Measurements from ENCODE around the gene SLC36A1. TPM values are rescaled to one million over a fixed set of nuclear protein-coding genes. Genes with fewer than 3 reads are reported as not detected.

SLC36A1 gene
- total RNA-seq, 1 experiment from 2014 or later = 15.0 TPM

DNA sequence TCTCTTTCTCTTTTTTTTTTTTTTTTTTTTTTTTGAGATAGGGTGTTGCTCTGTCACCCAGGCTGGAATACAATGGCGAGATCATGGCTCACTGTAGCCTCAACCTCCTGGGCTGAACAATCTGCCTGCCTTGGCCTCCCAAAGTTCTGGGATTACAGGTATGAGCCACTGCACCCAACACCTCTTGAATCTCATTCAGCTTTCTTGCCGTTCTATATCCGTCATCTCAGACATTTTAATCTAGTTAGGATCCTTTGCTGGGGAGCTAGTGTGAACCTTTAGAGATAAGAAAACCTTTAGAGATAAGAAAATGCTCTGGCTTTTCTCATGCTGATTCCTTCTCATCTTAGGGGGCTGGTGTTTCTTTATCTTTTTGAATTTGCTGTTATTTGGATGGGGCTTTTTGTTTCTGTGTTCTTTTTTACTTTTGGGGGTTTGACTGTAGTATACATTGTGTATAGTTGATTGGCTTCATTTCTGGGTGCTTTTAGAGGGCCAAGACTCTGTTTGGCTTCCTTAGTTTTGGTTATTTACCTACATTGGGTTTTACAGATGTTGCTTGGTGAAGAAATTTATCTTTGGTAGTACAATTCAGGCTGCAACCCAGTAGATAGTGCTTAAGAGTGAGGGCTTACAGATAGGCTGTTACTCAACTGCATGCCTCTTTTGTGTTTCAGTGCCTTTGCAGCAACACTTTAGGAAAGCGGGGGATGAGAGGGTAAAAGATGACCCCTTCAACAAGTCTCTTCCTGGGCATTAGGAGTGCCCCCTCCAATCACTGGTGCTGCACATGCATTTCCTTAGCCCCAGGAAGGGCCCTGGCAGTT is 41.9 kb upstream of the SLC36A1 start:
- no peaks in the 10 kb centered on the region for H3K9me3 ChIP-seq (ENCODE audit: control insufficient read depth, low read depth, low read length)
- H3K27me3 Mint-ChIP-seq (ENCODE audit: low read depth) = no peaks in the 10 kb centered on the region; the same call in 1 of the 2 replicates

More for the DNA sequence above, 41.9 kb upstream of the SLC36A1 start:
- H2AFZ ChIP-seq (ENCODE audit: low read length) = no peak overlapping the region
- H4K8ac ChIP-seq (replicated peaks; ENCODE audit: insufficient read length, low read depth, low read length) = no peak overlapping the region
- no peak overlapping the region for H2BK12ac ChIP-seq (ENCODE audit: insufficient read length, low read depth, low read length)
- Mint-ChIP-seq H3K4me1 (peaks cover 24 to 32% of the 10 kb centered on the region in 2 experiments), H3K4me3 (no peak overlapping the region), H3K27ac (peak overlapping the region in 1 of 3 experiments; percentile 50; a peak in 1 of 7 replicates), H3K9me3 (peaks cover 17 to 21% of the 10 kb centered on the region in 2 experiments; a peak in 4 of 5 replicates), H3K36me3 (ENCODE audit: insufficient read depth in 1 of 3, low read depth in 3 of 3) (peaks cover 0 to 12% (median 5%) of the 10 kb centered on the region in 3 experiments; a peak in 4 of 7 replicates)
- H3K56ac ChIP-seq (ENCODE audit: insufficient read length, low read depth, low read length) = no peak overlapping the region
- H2BK15ac ChIP-seq (ENCODE audit: low read depth, low read length) = no peak overlapping the region
- H3K4ac ChIP-seq (ENCODE audit: low read depth, low read length) = no peak overlapping the region
- H3K4me1 ChIP-seq (ENCODE audit: insufficient read depth, low read length) = peaks cover 3% of the 10 kb centered on the region; the same call in 1 of the 2 replicates
- no peaks in the 10 kb centered on the region for H3K79me2 ChIP-seq (ENCODE audit: insufficient read depth, low read length)
- H3K27ac ChIP-seq (ENCODE audit: insufficient read length, low read depth, low read length) = no peak overlapping the region
- H3T11ph ChIP-seq (ENCODE audit: low read length) = no peak overlapping the region
- WGBS (ENCODE audit: extremely low coverage, insufficient read length, low lambda C conversion rate) = no CpG with 5 or more reads among the region's 4 CpGs
- no peak for DNase-seq
- TF ChIP-seq, protein P1, sequence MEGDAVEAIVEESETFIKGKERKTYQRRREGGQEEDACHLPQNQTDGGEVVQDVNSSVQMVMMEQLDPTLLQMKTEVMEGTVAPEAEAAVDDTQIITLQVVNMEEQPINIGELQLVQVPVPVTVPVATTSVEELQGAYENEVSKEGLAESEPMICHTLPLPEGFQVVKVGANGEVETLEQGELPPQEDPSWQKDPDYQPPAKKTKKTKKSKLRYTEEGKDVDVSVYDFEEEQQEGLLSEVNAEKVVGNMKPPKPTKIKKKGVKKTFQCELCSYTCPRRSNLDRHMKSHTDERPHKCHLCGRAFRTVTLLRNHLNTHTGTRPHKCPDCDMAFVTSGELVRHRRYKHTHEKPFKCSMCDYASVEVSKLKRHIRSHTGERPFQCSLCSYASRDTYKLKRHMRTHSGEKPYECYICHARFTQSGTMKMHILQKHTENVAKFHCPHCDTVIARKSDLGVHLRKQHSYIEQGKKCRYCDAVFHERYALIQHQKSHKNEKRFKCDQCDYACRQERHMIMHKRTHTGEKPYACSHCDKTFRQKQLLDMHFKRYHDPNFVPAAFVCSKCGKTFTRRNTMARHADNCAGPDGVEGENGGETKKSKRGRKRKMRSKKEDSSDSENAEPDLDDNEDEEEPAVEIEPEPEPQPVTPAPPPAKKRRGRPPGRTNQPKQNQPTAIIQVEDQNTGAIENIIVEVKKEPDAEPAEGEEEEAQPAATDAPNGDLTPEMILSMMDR (conservative IDR thresholded peaks at IDR 0.05) = no peak
- no peak overlapping the region for H4K91ac ChIP-seq (ENCODE audit: insufficient read length, low read depth, low read length)
- H3K9ac ChIP-seq (ENCODE audit: extremely low read depth, insufficient read length, low read length) = no peak overlapping the region
- H4K5ac ChIP-seq (ENCODE audit: insufficient read length, low read depth, low read length) = no peak overlapping the region
- H3K23ac ChIP-seq (ENCODE audit: insufficient read length, low read depth, low read length) = no peak overlapping the region
- no peaks in the 10 kb centered on the region for H3K27me3 ChIP-seq (ENCODE audit: insufficient read depth, low read length)
- H2BK5ac ChIP-seq (ENCODE audit: insufficient read length, low read length) = no peak overlapping the region
- H4K20me1 ChIP-seq (ENCODE audit: control insufficient read depth, insufficient read depth, insufficient read length) = no peaks in the 10 kb centered on the region
- H2BK20ac ChIP-seq (ENCODE audit: low read depth, low read length, poor library complexity, severe bottlenecking) = no peak overlapping the region
- no peaks in the 10 kb centered on the region for H3K79me1 ChIP-seq (ENCODE audit: insufficient read depth, low read depth, low read length, poor library complexity, severe bottlenecking)
- H3K18ac ChIP-seq (ENCODE audit: insufficient read length, low read depth, low read length) = no peak overlapping the region
- no peaks in the 10 kb centered on the region for H3K23me2 ChIP-seq (ENCODE audit: insufficient read length, low read depth, low read length, poor library complexity, severe bottlenecking)
- no peak overlapping the region for H3K4me2 ChIP-seq (ENCODE audit: insufficient read depth, insufficient read length, low read length)
- no peak overlapping the region for H2AK5ac ChIP-seq (ENCODE audit: insufficient read length, low read length)
- H3K14ac ChIP-seq (ENCODE audit: insufficient read depth, low read length) = no peak overlapping the region
- no peak overlapping the region for H2BK120ac ChIP-seq (ENCODE audit: low read depth, low read length, poor library complexity, severe bottlenecking)

Data from H9 (cell line).